SK-N-MC (cell line): ENCODE measurements around the gene CHN2.

ENCODE experiments used
- DNase-seq: peaks from one replicate; pipeline ENCODE4 v3.0.0-alpha.2; 2011; ENCODE audit warnings: low read depth, low spot score
- H3K27ac ChIP-seq: fragments of 200-600 bp; sonication (generic); 2 replicates; pipeline ENCODE4 v1.5.1; 2016; ENCODE audit warnings: mixed run types
- H3K36me3 ChIP-seq: fragments of 200-600 bp; sonication (generic); 2 replicates; pipeline ENCODE4 v1.6.1; 2017; ENCODE audit warnings: antibody characterized with exemption, low read length, mixed read lengths; ENCODE audit not compliant: insufficient read depth
- H3K4me3 ChIP-seq: fragments of 200-600 bp; sonication (generic); 2 replicates; pipeline ENCODE4 v1.5.1; 2016
- H3K9ac ChIP-seq: fragments of 200-600 bp; sonication (generic); 2 replicates; pipeline ENCODE4 v1.8.0; 2017; ENCODE audit warnings: mixed run types, mixed read lengths; ENCODE audit not compliant: insufficient read length
- H3K9me3 ChIP-seq: fragments of 200-600 bp; sonication (generic); 2 replicates; pipeline ENCODE4 v1.6.1; 2017; ENCODE audit warnings: low read depth, mild to moderate bottlenecking, antibody characterized with exemption, low read length, moderate library complexity, mixed read lengths
- EZH2 ChIP-seq: fragments of 200-600 bp; sonication (generic); IDR thresholded peaks from one replicate; pipeline ENCODE4 v1.6.1; 2017; ENCODE audit warnings: antibody characterized with exemption
- FOXP2 ChIP-seq: optimal IDR thresholded peaks from 2 replicates; pipeline ENCODE3; 2011; ENCODE audit warnings: mild to moderate bottlenecking, moderate library complexity; ENCODE audit not compliant: insufficient read depth; ENCODE audit errors: extremely low read length, control extremely low read depth
- POLR2AphosphoS5 ChIP-seq: IDR thresholded peaks from 2 replicates; pipeline ENCODE4 v1.6.1; 2012; ENCODE audit warnings: mild to moderate bottlenecking, low read depth, low read length, borderline replicate concordance

Gene CHN2

GRCh38 chr7:29480934-29481651, 286.5 kb downstream of the CHN2 start:
- no peak overlapping the region for H3K9ac ChIP-seq
- H3K36me3 ChIP-seq, result no peaks in the 10 kb centered on the region
- H3K9me3 ChIP-seq, result no peaks in the 10 kb centered on the region
- H3K4me3 ChIP-seq, result no peak overlapping the region
- DNase-seq, result no peak
- TF ChIP-seq POLR2AphosphoS5 (no peak), FOXP2 (no peak), EZH2 (no peak)
- H3K27ac ChIP-seq, result no peak overlapping the region

- no peak for DNase-seq
- no peak for TF ChIP-seq EZH2
- TF ChIP-seq FOXP2, result no peak
- TF ChIP-seq POLR2AphosphoS5, result no peak
- Histone ChIP-seq H3K27ac (no peak overlapping the region), H3K36me3 (no peaks in the 10 kb centered on the region), H3K9me3 (no peaks in the 10 kb centered on the region), H3K4me3 (no peak overlapping the region), H3K9ac (no peak overlapping the region)
These were observed 287.5 kb downstream of the CHN2 start for GRCh38 chr7:29482056-29482455.

- H3K36me3 ChIP-seq, result no peaks in the 10 kb centered on the region
- no peak for TF ChIP-seq FOXP2
- no peak for TF ChIP-seq EZH2
- TF ChIP-seq POLR2AphosphoS5, result no peak
- H3K9me3 ChIP-seq, result no peaks in the 10 kb centered on the region
These were observed 288.9 kb downstream of the CHN2 start for GRCh38 chr7:29483219-29484104.

GRCh38 chr7:29484280-29484679, 289.7 kb downstream of the CHN2 start:
- H3K4me3 ChIP-seq, result no peak overlapping the region
- DNase-seq, result no peak
- no peak overlapping the region for H3K9ac ChIP-seq
- no peak for TF ChIP-seq EZH2
- TF ChIP-seq FOXP2, result no peak
- no peaks in the 10 kb centered on the region for H3K9me3 ChIP-seq
- no peaks in the 10 kb centered on the region for H3K36me3 ChIP-seq
- H3K27ac ChIP-seq, result no peak overlapping the region

More at GRCh38 chr7:29483219-29484104, 288.9 kb downstream of the CHN2 start:
- Histone ChIP-seq H3K27ac (no peak overlapping the region), H3K4me3 (no peak overlapping the region), H3K9ac (no peak overlapping the region)
- no peak for DNase-seq

GRCh38 chr7:29485339-29486190, 291.0 kb downstream of the CHN2 start:
- H3K9me3 ChIP-seq, result no peaks in the 10 kb centered on the region
- H3K27ac ChIP-seq, result no peak overlapping the region
- DNase-seq, result no peak
- H3K9ac ChIP-seq, result no peak overlapping the region
- no peak for TF ChIP-seq POLR2AphosphoS5
- TF ChIP-seq FOXP2, result no peak
- no peak for TF ChIP-seq EZH2
- H3K36me3 ChIP-seq, result no peaks in the 10 kb centered on the region
- no peak overlapping the region for H3K4me3 ChIP-seq

- Histone ChIP-seq H3K27ac (no peak overlapping the region), H3K4me3 (no peak overlapping the region), H3K9ac (no peak overlapping the region), H3K36me3 (no peaks in the 10 kb centered on the region), H3K9me3 (no peaks in the 10 kb centered on the region)
- DNase-seq, result no peak
- TF ChIP-seq POLR2AphosphoS5 (no peak), FOXP2 (no peak), EZH2 (no peak)
These were observed 291.7 kb downstream of the CHN2 start for GRCh38 chr7:29486191-29486700.

GRCh38 chr7:29487424-29487823, 292.8 kb downstream of the CHN2 start:
- Histone ChIP-seq H3K36me3 (no peaks in the 10 kb centered on the region), H3K4me3 (no peak overlapping the region), H3K9me3 (no peaks in the 10 kb centered on the region), H3K27ac (no peak overlapping the region), H3K9ac (no peak overlapping the region)
- no peak for DNase-seq
- TF ChIP-seq FOXP2 (no peak), EZH2 (no peak), POLR2AphosphoS5 (no peak)
